Lower lobe of right lung (tissue), 2 donors: ENCODE measurements around the gene PRMT7. TPM values are rescaled to one million over a fixed set of nuclear protein-coding genes. Genes with fewer than 3 reads are reported as not detected.

Experiments used
- ATAC-seq, 2 donors: fragments of 200-7000 bp; cut with Tn5 transposase; one replicate each; pipeline ENCODE4 v1.9.1; 2020 to 2022; ENCODE audit warnings: mild to moderate bottlenecking in 2 of 2, moderate library complexity in 2 of 2
- DNase-seq: peaks from one replicate; pipeline ENCODE4 v3.0.0-alpha.2; 2020
- H3K27ac ChIP-seq: fragments of 200-600 bp; one replicate; pipeline ENCODE4 v1.8.0; 2022
- H3K27me3 ChIP-seq: fragments of 200-600 bp; one replicate; pipeline ENCODE4 v1.8.0; 2022; ENCODE audit warnings: low read depth
- H3K36me3 ChIP-seq: fragments of 200-600 bp; one replicate; pipeline ENCODE4 v1.8.0; 2022; ENCODE audit warnings: mild to moderate bottlenecking
- H3K4me1 ChIP-seq: fragments of 200-600 bp; one replicate; pipeline ENCODE4 v1.8.0; 2022
- H3K4me3 ChIP-seq: fragments of 200-600 bp; one replicate; pipeline ENCODE4 v1.8.0; 2022; ENCODE audit warnings: mild to moderate bottlenecking
- H3K9me3 ChIP-seq: fragments of 200-600 bp; one replicate; pipeline ENCODE4 v1.8.0; 2022
- CTCF ChIP-seq: fragments of 200-600 bp; IDR thresholded peaks from one replicate; pipeline ENCODE4 v1.8.0; 2022; ENCODE audit warnings: antibody characterized with exemption, mild to moderate bottlenecking
- intact Hi-C: fragments of 100-400 bp; cut with DNase I; formaldehyde crosslinking; loops from one replicate; pipeline ENCODE4 v1.11.0; 2022
- total RNA-seq: library from RNA; stranded (reverse); fragmentation: NEBNext Ultra II Directional; extraction: Animal tissue kit (Norgen Biotek cat#: 25700); gene quantifications from one replicate; pipeline ENCODE4 v1.2.1, GENCODE V29; 2021
- donor health status: DM: no; HTN: yes; CAD: no; lungs with severe emphysema.

PRMT7 gene
- total RNA-seq, 1 donor from 2014 or later = 36.1 TPM

- intact Hi-C loops = no loop called here
- DNase-seq = no peak
- peak overlapping the region; percentile 47 for H3K27ac ChIP-seq
- H3K36me3 ChIP-seq = peaks cover 62% of the 10 kb centered on the region
- H3K27me3 ChIP-seq = no peaks in the 10 kb centered on the region
- H3K4me1 ChIP-seq = peaks cover 59% of the 10 kb centered on the region
- no peak for ATAC-seq
- no peak for TF ChIP-seq CTCF
- no peak overlapping the region for H3K4me3 ChIP-seq
- H3K9me3 ChIP-seq = no peaks in the 10 kb centered on the region
Measured at GRCh38 chr16:68289202-68289601, 21.6 kb upstream of the PRMT7 start.

- Histone ChIP-seq H3K4me3 (no peak overlapping the region), H3K27me3 (no peaks in the 10 kb centered on the region), H3K36me3 (peaks cover 68% of the 10 kb centered on the region), H3K4me1 (peaks cover 53% of the 10 kb centered on the region), H3K9me3 (no peaks in the 10 kb centered on the region), H3K27ac (peak overlapping the region; percentile 47)
- no peak for TF ChIP-seq CTCF
- ATAC-seq (peak; percentile 11 to 39), DNase-seq (no peak)
- intact Hi-C loops = no loop called here
Measured at GRCh38 chr16:68289621-68290329, 21.0 kb upstream of the PRMT7 start.

- TF ChIP-seq CTCF = no peak
- Histone ChIP-seq H3K36me3 (peaks cover 74% of the 10 kb centered on the region), H3K27ac (peak overlapping the region; percentile 36), H3K4me3 (no peak overlapping the region), H3K4me1 (peaks cover 46% of the 10 kb centered on the region), H3K27me3 (no peaks in the 10 kb centered on the region), H3K9me3 (no peaks in the 10 kb centered on the region)
- ATAC-seq (no peak), DNase-seq (no peak)
- intact Hi-C loops = no loop called here
Measured at GRCh38 chr16:68290450-68290849, 20.4 kb upstream of the PRMT7 start.

GRCh38 chr16:68291227-68291626, 19.6 kb upstream of the PRMT7 start:
- H3K4me3 ChIP-seq = no peak overlapping the region
- DNase-seq = no peak
- peaks cover 38% of the 10 kb centered on the region for H3K4me1 ChIP-seq
- H3K9me3 ChIP-seq = no peaks in the 10 kb centered on the region
- no peak for TF ChIP-seq CTCF
- H3K36me3 ChIP-seq = peaks cover 82% of the 10 kb centered on the region
- no peak overlapping the region for H3K27ac ChIP-seq
- intact Hi-C loops = no loop called here
- no peak for ATAC-seq
- H3K27me3 ChIP-seq = no peaks in the 10 kb centered on the region

DNA sequence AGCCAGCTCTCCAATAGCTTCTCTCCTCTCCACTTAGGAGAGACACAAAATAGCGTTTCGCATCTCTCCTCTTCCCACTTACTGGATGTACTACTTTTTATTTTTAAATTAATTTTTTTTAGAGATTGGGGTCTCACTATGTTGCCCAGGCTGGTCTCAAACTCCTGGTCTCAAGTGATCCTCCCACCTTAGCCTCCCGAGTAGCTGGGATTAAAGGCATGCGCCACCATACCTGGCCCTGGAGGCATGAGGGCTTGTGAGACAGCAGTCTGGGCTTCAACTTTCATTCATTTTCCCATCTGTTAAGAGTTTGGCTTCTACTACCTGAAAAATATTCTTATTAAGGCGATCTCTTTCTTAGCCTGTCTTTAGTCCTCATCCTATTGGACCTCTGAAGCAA, 18.4 kb upstream of the PRMT7 start:
- H3K27me3 ChIP-seq = no peaks in the 10 kb centered on the region
- H3K36me3 ChIP-seq = peaks cover 88% of the 10 kb centered on the region
- no peak overlapping the region for H3K4me3 ChIP-seq
- H3K4me1 ChIP-seq = peaks cover 26% of the 10 kb centered on the region
- no peak overlapping the region for H3K27ac ChIP-seq
- ATAC-seq (no peak), DNase-seq (no peak)
- intact Hi-C loops = no loop called here
- no peak for TF ChIP-seq CTCF
- no peaks in the 10 kb centered on the region for H3K9me3 ChIP-seq
